ENCODE data around the gene DENND4A.
A peak's percentile ranks its signal among the peaks of the same experiment; 100 is the strongest.
"Not testable (repeated sequence)": the region's sequence is repeated elsewhere in the genome, so short reads cannot be mapped to it uniquely, and the experiment has no call there.

DENND4A gene

DNA sequence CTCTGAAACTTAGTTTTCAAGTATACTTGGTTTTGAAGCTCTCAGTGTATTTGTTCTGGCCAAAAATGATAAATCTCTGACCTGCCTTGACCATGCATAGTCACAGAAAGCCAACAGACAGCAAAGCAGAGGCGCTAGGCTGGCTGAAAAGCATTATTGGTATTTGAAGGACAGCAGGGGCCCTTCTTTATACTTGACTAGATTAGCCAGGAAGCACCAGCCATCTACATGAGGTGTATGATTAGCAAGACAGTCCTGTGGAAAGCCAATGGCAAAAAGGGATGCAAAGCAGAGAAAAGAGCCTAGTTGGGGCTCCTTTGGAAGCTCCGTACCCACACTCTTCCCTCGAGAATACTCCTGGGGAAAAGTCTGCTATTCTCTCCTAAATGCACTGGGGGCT is 162.5 kb downstream of the DENND4A start:
- DNase-seq: no peak

DNA sequence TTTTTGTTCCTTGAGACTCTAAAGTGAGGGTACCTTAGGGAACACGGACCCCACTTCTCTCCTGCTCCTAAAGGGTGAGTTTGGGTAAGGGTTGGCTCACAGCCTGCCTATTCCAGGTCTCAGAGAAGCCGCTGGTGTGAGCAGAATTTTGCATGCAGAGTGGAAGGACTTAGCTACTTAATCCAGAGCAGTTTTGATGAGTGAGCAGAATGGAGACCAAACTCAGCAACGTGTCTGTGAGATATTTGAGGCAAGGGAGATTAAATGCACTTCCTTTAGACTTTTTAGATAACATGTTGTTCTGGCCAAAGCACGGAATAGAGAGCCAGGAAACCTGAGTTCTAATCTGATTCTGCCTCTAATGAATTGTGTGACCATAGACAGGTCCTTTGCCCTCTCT is 165.2 kb downstream of the DENND4A start:
- DNase-seq: no peak

DNA sequence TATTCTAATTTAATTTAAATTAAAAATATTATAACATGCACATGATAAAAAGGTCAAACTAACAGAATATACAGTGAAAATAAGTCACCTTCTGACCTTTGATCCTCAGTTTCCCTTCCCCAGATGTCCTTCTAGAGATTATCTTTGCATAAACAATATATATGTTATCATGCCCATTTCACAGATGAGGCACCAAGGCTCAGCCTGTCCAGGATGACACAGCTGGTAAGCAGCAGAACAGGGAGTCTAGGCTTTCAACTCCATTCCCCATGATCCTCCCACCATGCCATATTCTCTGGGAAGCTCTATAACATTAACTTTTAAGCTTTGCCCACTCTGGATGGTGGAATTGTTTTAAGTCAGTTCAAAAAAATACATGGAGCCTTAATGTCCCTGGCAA is 169.0 kb downstream of the DENND4A start:
- DNase-seq: no peak

DNA sequence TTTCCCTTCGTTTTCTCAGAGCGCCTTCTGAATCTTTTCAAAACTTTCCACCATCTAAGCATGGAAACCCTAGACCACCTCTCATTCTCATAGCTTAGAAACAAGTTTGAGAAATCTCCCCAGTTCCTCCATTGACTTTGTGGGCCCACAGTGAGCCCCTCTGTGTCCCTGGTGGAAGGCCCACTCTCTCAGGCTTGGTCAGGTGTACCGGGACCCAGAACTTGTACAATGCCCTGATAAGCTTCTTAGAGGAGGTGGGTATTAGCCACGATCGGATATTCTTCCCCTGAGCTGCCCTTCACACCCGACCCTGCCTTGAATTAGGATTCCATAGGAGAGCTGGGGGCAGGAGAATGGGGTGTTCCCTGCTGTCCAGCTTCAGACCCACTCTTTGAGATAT is 170.5 kb downstream of the DENND4A start, which contains the start of gene SLC24A1:
Gene SLC24A1, plus strand, starts transcription at position 301 of the 400 bp plus-strand sequence. CDS start 2,143 bp downstream, outside the sequence.
- DNase-seq: no peak

DNA sequence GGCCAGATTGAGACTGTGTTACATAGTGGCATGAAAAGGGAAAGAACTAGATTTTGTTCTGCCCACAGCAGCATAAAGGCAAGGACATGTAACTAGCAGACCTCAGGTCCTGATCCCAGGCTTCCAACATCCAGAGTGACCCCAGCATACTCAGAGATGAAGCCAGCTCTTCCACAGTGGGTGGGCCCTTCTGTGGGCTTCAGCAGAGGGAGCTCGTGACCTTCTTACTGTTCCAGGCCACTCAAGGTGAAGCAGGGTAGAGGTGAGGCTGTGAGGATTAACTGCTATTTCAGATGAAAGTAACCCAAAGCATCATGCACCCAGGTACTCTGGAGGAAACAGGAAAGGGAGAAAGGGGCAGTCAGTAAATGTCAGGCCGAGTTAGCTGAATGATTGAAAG is 171.3 kb downstream of the DENND4A start:
- no peak for DNase-seq

DNA sequence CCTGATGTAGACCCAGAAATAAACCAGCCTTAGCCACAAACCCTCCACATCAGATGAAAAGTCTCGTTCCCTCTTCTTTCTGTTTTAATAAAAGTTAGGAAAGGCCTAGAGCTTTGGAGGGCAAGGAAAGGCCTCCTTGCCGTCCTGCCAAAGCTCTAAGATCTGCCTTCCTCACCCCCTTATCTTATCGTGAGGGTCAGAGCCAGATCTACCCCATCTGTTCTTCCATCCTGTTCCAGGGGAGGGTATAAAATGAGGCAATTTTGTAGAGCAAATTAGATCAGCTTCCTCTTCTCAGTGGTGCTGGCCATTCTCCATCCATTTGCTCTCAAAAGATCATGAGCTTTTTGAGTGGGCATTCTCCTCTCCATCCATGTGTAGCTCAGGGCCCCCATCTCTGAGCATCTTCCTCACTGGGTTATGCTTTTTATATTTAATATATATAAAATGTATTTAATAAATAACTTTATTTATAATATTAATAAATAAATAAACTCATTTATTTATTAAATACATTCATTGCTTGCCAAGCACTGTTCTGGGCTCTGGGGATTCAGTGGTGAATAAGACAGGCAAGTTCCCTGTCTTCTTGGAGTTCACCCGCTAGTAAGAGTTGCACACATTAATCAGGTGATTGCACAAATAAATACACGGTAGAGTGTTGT is 172.3 kb downstream of the DENND4A start:
- DNase-seq: no peak

DNA sequence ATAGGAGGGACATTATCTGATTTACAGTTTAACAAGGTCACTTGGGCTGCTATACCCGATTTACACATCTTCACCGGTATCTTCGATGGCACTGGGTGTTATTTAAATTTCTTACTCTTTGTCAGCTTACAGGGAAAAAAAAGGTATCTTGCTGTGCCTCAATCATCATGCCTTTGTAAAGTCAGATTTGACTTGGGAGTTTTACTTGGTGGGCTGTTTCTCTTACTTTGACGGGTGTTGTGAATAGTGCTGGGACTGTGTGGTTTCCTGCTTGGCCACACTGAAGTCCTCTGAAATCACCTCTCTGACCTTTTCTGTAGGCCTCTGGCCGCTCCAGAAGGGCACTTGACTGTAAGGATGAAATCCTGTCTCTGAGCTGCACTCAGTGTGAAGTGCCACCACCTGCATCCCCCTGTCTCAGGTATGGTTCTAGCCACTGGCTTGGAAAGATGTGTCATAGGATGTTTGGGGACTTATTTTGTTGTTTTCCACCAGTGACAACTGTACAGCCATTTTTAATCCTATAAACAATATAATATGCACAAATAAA is 173.5 kb downstream of the DENND4A start:
- no peak for DNase-seq

DNA sequence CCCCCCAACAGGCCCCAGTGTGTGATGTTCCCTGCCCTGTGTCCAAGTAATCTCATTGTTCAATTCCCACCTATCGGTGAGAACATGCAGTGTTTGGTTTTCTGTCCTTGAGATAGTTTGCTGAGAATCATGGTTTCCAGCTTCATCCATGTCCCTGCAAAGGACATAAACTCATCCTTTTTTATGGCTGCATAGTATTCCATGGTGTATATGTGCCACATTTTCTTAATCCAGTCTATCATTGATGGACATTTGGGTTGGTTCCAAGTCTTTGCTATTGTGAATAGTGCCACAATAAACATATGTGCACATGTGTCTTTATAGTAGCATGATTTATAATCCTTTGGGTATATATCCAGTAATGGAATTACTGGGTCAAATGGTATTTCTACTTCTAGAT is 176.2 kb downstream of the DENND4A start:
- not testable (repeated sequence) for DNase-seq

DNA sequence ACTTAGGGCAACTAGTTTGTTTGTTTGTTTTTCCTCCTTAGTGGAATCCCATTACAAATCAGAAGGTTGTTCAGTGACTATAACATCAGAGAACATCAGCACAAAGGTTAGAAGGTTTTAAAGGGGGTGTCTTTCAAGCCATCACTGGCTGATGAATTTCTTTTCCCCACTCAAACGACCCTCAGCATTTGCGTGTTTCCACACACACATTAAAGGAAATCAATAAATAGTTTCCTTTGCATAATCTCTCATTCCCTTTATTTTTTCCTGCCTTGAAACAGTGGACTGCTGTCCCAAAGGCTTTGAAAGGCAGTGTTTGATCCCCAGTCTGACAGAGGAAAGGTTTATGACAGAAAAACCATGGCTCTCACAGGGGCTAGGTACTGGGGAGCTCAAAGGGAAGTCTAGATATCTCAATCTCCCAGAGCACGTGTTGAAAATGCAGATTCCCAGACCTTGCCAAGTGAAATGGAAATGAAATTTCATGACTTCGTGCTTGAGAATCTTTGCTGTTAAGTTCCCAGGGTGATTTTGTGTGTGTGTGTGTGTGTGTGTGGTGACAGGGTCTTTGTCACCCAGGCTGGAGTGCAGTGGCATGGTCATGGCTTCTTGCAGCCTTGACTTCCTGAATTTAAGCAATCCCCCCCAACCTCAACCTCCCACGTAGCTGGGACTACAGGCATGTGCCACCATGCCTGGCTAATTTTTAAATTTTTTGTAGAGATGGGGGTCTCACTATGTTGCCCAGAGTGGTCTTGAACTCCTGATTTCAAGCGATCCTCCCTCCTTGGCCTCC is 178.9 kb downstream of the DENND4A start:
- DNase-seq: no peak

DNA sequence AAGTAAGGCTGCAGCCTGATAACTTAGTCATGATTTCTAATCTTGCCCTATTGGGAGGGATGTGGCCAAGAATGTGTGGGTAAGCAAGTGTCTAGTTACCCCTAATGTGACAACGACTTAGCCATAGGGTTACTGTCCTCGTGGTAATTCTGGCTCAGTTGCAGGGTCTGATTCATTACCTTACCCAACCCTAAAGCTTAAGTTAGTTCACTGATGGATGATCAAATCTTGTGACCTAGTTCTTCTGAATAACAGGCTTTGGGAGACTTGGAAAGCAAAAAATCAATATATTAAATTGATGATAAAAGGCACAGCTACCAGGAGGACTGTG is 179.5 kb downstream of the DENND4A start:
- no peak for DNase-seq

DNA sequence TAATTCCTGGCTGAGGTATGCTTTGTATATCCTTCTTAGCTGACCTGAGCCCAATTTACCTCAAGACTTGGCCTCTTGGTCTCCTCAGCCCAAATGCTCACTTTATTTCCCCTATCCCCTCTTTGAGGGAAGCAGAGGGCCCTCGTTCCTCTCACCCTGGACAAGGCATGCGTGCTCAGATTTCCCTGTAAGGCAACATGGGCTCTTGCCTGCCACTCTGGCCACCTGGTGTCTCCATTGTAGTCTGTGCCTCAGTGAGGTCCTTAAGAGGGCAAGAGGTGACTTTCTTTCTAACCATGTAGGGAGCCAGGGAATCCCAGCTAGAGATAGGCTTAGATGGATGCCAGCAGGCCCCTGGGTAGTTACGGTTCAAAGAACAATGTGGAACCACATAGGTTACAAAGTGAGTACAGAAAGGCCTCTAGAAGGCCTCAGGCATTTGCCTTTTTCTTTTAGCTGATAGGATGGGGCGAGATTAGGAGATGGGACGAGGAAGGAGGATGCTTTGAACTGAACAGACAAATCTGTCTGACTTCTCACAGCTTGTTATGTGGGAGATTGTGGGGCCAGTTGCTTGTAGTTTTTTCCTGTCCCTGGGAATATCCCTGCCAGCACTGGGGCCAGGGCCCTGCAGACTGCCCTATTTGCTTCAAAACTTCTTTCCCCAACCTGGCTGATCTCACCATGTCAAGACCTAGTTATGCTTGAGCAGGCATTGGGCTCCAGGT is 180.0 kb downstream of the DENND4A start:
- DNase-seq: no peak

DNA sequence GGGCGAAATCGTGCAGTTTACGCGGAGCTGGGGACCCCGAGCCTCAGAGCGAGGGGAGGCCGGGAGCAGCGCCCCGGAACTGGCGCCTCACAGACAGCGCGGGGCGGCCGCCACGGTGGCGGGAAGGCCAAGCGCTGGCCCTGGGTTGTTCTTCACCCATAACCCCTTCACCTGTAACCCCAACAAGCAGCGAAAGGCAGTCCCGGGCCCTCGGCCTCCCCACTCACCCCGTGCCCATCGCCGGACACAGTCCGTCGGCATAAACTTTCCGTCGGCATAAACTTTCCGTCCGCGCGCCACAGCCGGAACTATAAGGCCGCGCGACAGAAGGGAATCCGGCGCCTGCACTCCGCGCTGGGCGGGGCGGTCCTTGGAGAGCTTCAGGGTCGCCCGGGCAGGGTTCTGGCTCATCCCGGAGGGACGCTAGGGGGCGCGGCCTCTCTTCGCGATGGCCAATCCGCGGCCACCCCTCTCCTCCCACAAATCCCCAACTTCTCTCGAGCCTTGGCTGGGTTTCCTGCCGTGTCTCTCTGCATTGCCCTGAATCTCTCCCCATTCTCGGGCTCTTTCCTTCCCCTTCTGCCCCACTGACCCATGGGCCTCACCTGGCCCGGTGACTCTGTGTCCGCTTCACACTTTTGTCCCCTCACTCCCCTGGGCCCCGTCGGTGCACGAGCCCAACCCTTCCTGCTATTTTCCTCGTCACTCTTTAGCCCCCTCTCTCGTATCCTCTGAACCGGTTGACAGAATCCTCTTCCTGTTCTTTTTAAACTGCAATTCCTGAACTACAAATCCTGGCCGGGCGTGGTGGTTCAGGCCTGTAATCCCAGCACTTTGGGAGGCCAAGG is 181.0 kb downstream of the DENND4A start, which contains the start of gene INTS14:
Gene INTS14, minus strand, starts transcription at position 261 of the 848 bp plus-strand sequence. CDS start 3,751 bp downstream, outside the sequence.
- DNase-seq: peak; percentile 83

All from NCI-H748 treated with DMSO at 0.1 percent for 48 hours (cell line).